ENCODE results near the gene ADGRF3. TPM values are rescaled to one million over a fixed set of nuclear protein-coding genes. Genes with fewer than 3 reads are reported as not detected.

The ADGRF3 gene
- total and polyA plus RNA-seq, 2 of the 13 experiments (the other 11 are each of a cell fraction or from before 2014, with no cell fraction given) = 0.40 to 1.5 TPM

DNA sequence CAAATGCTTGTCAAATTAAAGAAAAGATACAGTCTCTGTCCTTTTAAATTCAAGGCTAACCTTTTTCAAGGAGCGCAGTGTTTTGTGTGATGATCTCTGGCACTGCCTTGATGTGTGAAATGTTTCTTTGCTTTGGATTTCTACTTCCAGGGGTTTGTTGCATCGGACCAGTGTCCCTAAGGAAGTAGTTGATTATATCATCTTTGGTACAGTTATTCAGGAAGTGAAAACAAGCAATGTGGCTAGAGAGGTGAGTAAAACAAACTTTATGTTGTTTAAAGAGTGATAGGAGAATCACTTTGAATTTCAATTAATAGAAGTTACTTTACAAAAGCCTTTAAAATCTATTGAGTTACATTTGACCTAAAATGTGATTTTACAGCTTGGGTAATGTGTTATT is 73.1 kb downstream of the ADGRF3 start:
- H3K4me3 ChIP-seq (replicated peaks in 1 of 3; ENCODE audit: insufficient read depth in 1 of 3, low read depth in 2 of 3, low read length in 3 of 3) = no peak overlapping the region
- H3K9me3 ChIP-seq (ENCODE audit: low read length) = no peaks in the 10 kb centered on the region
- peak overlapping the region; percentile 29 for H3K27ac ChIP-seq (ENCODE audit: extremely low read length, insufficient read depth, low read length)
- no peak overlapping the region for H3K4me2 ChIP-seq (ENCODE audit: low read depth, low read length)
- H3K36me3 ChIP-seq (replicated peaks in 1 of 2; ENCODE audit: control insufficient read depth in 1 of 2, insufficient read depth in 2 of 2, low read length in 2 of 2) = peaks cover 23 to 49% of the 10 kb centered on the region in 2 experiments
- in situ Hi-C loops (cut with HindIII; ENCODE audit: extremely low pct_ligation_motif_present, low pct_unique_long_range_greater_than_20kb) (no loop called here), intact Hi-C loops (cut with micrococcal nuclease; ENCODE audit: unreplicated experiment) (no loop called here)
- FAIRE-seq (no peak), DNase-seq (ENCODE audit: low spot score) (peak; percentile 16), ATAC-seq (no peak)
- H3K4me1 ChIP-seq (ENCODE audit: insufficient read depth, low read length) = peaks cover 14% of the 10 kb centered on the region
- H3K9ac ChIP-seq (ENCODE audit: insufficient read depth, low read depth, low read length) = no peak overlapping the region
- H4K20me1 ChIP-seq (ENCODE audit: insufficient read depth, low read length) = no peaks in the 10 kb centered on the region
- H3K27me3 ChIP-seq (ENCODE audit: control insufficient read depth in 1 of 2, insufficient read depth in 2 of 2, low read length in 2 of 2) = no peaks in the 10 kb centered on the region
- no TSS peak for BruUV-seq (replicated peaks)
- ChIA-PET POLR2A (interaction anchor here (1.3 to 2.5 kb wide), 2 partner anchors 22 to 28 kb away, joined by 3 to 33 read pairs; partner anchors contain the start of genes HADHA and HADHB), CTCF (ENCODE audit: low intra/inter-chr PET ratio, low total read pairs) (no interaction called here)
- H3K79me2 ChIP-seq (ENCODE audit: insufficient read depth, low read length) = no peaks in the 10 kb centered on the region
- no peak overlapping the region for H2AFZ ChIP-seq (ENCODE audit: low read length)
- WGBS (ENCODE audit: low lambda C conversion rate) = 78% methylated on average over 2 of the region's 2 CpGs
- TF ChIP-seq, protein P1, sequence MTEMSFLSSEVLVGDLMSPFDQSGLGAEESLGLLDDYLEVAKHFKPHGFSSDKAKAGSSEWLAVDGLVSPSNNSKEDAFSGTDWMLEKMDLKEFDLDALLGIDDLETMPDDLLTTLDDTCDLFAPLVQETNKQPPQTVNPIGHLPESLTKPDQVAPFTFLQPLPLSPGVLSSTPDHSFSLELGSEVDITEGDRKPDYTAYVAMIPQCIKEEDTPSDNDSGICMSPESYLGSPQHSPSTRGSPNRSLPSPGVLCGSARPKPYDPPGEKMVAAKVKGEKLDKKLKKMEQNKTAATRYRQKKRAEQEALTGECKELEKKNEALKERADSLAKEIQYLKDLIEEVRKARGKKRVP (CRISPR knock-in tag; IDR thresholded peaks at IDR 0.05) = peak in 1 of 2 experiments; percentile 98; a peak in 2 of 4 replicates
- TF ChIP-seq GFI1 (CRISPR knock-in tag; IDR thresholded peaks at IDR 0.05; ENCODE audit: borderline replicate concordance) = no peak
- TF ChIP-seq GMEB1 (CRISPR knock-in tag; IDR thresholded peaks at IDR 0.05; ENCODE audit: borderline replicate concordance) = no peak
- no peak for TF ChIP-seq ZNF484 (CRISPR knock-in tag; IDR thresholded peaks at IDR 0.05; ENCODE audit: borderline replicate concordance, low read depth)
- no peak for TF ChIP-seq FOXA1 (IDR thresholded peaks at IDR 0.05)
- peak; percentile 49; the same call in 1 of the 2 replicates for TF ChIP-seq FOXA1 (CRISPR knock-in tag; IDR thresholded peaks at IDR 0.05)
- TF ChIP-seq, protein P2, sequence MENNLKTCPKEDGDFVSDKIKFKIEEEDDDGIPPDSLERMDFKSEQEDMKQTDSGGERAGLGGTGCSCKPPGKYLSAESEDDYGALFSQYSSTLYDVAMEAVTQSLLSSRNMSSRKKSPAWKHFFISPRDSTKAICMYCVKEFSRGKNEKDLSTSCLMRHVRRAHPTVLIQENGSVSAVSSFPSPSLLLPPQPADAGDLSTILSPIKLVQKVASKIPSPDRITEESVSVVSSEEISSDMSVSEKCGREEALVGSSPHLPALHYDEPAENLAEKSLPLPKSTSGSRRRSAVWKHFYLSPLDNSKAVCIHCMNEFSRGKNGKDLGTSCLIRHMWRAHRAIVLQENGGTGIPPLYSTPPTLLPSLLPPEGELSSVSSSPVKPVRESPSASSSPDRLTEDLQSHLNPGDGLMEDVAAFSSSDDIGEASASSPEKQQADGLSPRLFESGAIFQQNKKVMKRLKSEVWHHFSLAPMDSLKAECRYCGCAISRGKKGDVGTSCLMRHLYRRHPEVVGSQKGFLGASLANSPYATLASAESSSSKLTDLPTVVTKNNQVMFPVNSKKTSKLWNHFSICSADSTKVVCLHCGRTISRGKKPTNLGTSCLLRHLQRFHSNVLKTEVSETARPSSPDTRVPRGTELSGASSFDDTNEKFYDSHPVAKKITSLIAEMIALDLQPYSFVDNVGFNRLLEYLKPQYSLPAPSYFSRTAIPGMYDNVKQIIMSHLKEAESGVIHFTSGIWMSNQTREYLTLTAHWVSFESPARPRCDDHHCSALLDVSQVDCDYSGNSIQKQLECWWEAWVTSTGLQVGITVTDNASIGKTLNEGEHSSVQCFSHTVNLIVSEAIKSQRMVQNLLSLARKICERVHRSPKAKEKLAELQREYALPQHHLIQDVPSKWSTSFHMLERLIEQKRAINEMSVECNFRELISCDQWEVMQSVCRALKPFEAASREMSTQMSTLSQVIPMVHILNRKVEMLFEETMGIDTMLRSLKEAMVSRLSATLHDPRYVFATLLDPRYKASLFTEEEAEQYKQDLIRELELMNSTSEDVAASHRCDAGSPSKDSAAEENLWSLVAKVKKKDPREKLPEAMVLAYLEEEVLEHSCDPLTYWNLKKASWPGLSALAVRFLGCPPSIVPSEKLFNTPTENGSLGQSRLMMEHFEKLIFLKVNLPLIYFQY (CRISPR knock-in tag; IDR thresholded peaks at IDR 0.05; ENCODE audit: borderline replicate concordance) = no peak
- 0 out of 2 replicates have a peak, but pooled peaks have one; percentile 4 for TF ChIP-seq CEBPB (IDR thresholded peaks at IDR 0.05; ENCODE audit: borderline replicate concordance, low read depth, low read length)
- no peak for TF ChIP-seq ZNF619 (CRISPR knock-in tag; IDR thresholded peaks at IDR 0.05)
- TF ChIP-seq EZH2 (conservative IDR thresholded peaks at IDR 0.05; ENCODE audit: low read depth, low read length) = no peak
- TF ChIP-seq MIER3 (CRISPR knock-in tag; IDR thresholded peaks at IDR 0.05; ENCODE audit: borderline replicate concordance) = no peak
- no peak for TF ChIP-seq PHF21A (CRISPR knock-in tag; IDR thresholded peaks at IDR 0.05)
- peak; percentile 13; the same call in 1 of the 2 replicates for TF ChIP-seq HMG20A (CRISPR knock-in tag; IDR thresholded peaks at IDR 0.05; ENCODE audit: borderline replicate concordance)
- peak; percentile 58; the same call in 1 of the 2 replicates for TF ChIP-seq BCL6 (CRISPR knock-in tag; IDR thresholded peaks at IDR 0.05)
- TF ChIP-seq ZNF24 (IDR thresholded peaks at IDR 0.05) = peak; percentile 15; the same call in 1 of the 2 replicates
- 0 out of 2 replicates have a peak, but pooled peaks have one; percentile 17 for TF ChIP-seq NR2C2 (CRISPR knock-in tag; IDR thresholded peaks at IDR 0.05; ENCODE audit: borderline replicate concordance)
- TF ChIP-seq THAP11 (CRISPR knock-in tag; IDR thresholded peaks at IDR 0.05) = no peak
- no peak for TF ChIP-seq NFE2 (CRISPR knock-in tag; IDR thresholded peaks at IDR 0.05)
- TF ChIP-seq GATAD2A (CRISPR knock-in tag; IDR thresholded peaks at IDR 0.05) = peak; percentile 59
- TF ChIP-seq PHF20 (CRISPR knock-in tag; IDR thresholded peaks at IDR 0.05) = no peak
- TF ChIP-seq TBL1XR1 (IDR thresholded peaks at IDR 0.05; ENCODE audit: borderline replicate concordance, low read length, partially characterized antibody) = no peak
